Left colon (tissue), 2 donors: ENCODE measurements around the gene PLCB2. TPM values are rescaled to one million over a fixed set of nuclear protein-coding genes. Genes with fewer than 3 reads are reported as not detected.

Experiments used
- ATAC-seq: fragments of 200-7000 bp; cut with Tn5 transposase; one replicate; pipeline ENCODE4 v1.9.1; 2020; ENCODE audit warnings: mild to moderate bottlenecking, moderate library complexity
- DNase-seq, 2 donors: peaks; one replicate each; pipeline ENCODE4 v3.0.0-alpha.2; 2020
- intact Hi-C, 2 donors: fragments of 100-400 bp; cut with DNase I in 1 of 2; cut with micrococcal nuclease in 1 of 2; formaldehyde crosslinking; loops; one replicate each; pipeline versions ENCODE4 v1.11.2 to v1.14.0; 2022; cut with DNase I, micrococcal nuclease
- total RNA-seq, 2 donors: library from RNA; stranded (reverse); fragmentation: NEBNext Ultra II Directional; extraction: Animal tissue kit (Norgen Biotek cat#: 25700); gene quantifications; one replicate each; pipeline ENCODE4 v1.2.1, GENCODE V29; 2021
- donor health status: DM: no; HTN: no; CAD: no.
- donor health status: DM: yes; HTN: yes; CAD: no.

The PLCB2 gene
- total RNA-seq, 2 donors from 2014 or later = 6.0 to 11.2 TPM

DNA sequence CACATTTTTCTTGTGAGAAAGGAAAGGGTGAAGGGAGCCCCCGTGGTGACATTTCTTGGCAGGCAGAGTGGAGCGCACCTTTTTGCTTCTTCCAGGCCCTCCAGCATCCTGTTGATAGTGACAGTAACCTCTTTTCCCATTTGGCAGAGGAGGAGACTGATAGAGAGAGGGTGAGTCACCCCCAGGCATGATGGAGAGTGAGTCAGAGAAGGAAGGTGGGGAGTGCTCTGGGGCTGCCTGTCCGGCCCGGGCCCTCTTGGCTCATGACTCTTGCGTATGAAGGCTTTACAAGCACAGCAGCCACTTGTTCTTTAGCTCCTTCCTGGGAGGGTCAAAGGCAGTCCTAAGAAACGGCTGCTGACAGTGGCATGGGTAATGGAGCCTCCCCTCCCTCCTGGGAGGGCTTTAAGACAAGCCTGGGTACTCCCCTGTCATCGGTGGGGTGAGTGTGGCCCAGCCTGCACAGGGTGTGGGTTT is 40.9 kb downstream of the PLCB2 start:
- intact Hi-C loops = no loop called here
- ATAC-seq (peak; percentile 24), DNase-seq (no peak)

DNA sequence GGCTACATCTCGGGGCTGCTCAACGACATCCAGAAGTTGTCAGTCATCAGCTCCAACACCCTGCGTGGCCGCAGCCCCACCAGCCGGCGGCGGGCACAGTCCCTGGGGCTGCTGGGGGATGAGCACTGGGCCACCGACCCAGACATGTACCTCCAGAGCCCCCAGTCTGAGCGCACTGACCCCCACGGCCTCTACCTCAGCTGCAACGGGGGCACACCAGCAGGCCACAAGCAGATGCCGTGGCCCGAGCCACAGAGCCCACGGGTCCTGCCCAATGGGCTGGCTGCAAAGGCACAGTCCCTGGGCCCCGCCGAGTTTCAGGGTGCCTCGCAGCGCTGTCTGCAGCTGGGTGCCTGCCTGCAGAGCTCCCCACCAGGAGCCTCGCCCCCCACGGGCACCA is 41.9 kb downstream of the PLCB2 start:
- ATAC-seq = no peak
- DNase-seq = no peak
- intact Hi-C loops = no loop called here

DNA sequence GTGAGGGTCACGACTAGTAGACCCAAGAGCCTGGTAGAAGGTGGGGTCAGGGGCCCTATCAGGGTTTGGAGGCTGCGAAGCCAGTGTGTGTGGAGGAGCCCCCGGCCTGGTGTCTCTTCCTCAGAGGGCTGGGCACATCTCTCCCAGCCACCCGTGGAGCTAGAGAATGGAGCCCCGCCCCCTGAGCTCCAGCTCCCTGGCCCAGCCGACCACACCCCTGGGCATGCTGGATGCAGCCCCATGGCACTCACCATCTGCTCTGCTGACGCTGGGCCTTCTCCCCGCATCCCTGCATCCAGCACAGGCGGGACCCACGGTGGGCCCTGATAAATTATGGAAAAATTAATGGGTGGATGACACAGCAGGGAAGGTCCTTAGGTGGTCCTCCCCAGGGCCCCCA is 42.4 kb downstream of the PLCB2 start:
- ATAC-seq (peak; percentile 35), DNase-seq (peak in 1 of 2 donors; percentile 44)
- intact Hi-C loops = no loop called here

DNA sequence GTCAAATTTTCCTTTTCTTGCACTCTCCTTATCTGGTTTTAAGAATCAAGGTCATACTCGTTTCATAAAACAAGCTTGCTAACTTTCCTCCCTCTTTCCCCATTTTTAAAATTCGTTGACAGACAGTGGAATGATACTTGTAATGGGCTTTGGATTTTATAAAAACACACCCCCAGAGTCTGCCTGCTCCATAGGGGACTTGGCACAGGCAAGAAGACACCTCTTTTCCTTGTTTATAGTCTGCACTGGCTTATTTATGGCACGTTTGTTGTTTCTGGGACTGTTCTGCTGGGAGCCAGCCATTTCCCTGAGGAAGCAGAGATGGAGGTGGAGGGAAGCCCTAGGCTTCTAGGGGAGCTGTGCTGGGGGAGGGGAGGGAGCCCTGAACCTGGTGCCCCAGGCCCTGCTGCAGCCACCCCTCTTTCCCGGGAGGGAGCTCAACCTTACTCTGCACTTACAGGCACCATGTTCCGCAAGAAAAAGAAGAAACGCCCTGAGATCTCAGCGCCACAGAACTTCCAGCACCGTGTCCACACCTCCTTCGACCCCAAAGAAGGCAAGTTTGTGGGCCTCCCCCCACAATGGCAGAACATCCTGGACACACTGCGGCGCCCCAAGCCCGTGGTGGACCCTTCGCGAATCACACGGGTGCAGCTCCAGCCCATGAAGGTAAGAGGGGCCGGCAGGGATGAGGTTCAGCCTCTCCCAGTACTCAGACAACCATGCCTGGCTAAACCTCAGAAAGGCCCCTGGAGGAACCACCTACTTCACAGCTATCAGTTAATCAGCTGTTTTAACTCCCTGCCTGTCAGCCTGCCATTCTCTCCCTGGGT is 43.2 kb downstream of the PLCB2 start:
- no peak for DNase-seq
- intact Hi-C loops = no loop called here
- peak; percentile 62 for ATAC-seq

DNA sequence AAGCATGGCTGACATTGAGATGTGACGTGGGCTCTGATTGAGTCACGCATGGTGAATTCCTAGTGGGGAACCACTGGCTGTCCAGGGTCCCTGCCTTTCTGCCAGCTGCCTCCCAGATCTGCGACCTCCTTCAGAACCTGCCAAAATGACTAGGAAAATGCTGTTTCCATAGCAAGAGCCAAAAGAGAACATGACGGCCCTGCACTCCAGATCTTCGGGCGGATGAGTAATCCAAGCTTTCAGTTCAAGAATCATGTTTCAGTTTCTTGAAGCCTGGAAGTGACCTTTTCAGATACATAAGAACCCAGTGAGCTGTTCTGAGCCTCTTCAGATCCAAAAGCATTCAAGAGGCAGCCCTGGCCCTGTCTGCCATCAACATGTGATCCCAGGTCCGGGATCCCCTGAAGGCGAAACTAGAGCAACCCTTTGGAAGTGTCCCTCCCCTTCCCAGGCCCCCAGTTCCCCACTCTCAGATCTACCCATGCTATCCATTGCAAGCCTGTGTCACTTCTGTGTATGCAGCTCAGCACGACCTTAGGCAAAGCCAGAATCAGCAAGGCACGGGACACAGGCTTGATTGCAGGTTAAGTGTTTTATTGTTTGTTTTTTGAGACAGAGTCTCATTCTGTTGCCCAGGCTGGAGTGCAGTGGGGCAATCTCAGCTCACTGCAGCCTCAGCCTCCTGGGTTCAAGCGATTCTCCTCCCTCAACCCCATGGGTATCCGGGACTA is 44.5 kb downstream of the PLCB2 start:
- DNase-seq = no peak
- peak; percentile 90 for ATAC-seq
- intact Hi-C loops = no loop called here

DNA sequence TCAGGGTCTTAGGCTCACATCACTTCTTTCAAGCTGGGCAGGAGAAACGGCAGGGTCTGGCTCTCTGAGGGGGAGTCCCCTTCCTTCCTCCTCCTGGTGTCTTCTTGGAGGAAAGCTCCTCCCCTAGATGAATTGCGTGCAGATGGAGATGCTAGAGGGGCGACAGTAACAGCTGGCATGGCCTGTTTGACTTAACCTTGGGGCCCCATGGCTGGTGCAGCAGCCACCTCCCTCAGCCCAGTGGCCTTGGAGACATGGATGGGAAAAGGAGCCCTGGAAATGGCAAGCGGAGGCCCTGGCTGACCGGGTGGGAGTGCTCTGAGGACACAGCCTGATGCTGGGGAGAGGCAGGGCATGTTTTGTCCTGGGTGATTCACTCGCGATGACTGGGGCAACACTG is 48.7 kb downstream of the PLCB2 start:
- intact Hi-C loops = no loop called here
- no peak for DNase-seq
- ATAC-seq = no peak

DNA sequence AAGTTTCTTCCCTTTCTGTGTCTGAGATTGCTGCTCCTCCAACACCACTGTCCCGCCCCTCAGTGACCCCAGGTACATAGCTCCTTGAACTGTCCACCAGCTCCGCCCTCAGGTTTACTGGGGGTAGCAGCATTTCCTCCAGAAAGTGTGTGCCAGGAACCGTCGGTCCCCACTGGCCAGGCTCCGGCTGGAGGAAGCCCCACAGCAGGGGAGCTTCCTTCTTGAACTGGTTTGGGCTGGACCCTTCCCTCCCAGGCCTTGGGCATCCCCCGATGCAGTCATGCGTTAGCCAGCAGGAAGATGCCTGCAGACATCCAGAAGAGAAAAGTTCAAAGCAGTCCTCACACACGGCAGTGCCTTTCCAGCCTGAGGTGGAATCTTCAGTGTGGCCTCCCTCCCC is 49.2 kb downstream of the PLCB2 start:
- intact Hi-C loops = no loop called here
- DNase-seq (no peak), ATAC-seq (no peak)

DNA sequence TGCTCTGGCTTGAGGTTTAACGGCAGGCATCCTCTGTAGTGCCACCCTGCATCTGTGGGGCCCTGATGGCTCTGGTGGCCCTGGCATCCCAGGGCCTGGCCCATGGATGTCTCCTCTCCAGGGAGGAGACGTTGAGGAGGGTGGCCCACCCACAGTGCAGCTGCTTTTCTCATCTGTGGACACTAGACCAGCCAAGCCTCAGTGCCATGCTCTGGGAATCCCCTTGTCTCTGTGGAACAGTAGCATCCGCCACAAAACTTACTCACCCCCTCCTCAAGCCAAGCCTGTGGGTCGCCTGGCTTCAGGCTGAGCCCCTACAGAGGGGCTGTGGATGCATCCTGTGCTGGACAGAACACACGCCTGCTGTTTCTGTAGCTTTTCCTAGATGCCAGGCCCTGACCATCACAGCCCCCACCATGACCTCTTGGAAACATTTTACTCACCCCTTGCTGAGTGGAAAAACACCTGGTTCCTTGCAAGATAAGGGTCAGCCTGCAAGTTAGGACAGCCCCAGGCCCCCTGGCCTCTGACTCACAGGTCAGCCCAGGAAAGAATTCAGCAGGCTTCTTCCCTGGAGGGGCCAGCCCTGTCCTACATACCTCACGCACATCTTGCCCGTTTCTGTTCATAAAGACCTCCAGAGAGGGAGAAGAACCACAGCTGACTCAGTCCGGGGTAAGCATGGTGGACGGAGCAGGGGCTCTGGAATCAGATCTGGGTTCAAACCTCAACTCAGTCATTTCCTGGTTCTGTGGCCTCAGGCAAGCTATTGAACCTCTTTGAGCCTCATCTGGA is 49.9 kb downstream of the PLCB2 start:
- no peak for ATAC-seq
- intact Hi-C loops = no loop called here
- no peak for DNase-seq

DNA sequence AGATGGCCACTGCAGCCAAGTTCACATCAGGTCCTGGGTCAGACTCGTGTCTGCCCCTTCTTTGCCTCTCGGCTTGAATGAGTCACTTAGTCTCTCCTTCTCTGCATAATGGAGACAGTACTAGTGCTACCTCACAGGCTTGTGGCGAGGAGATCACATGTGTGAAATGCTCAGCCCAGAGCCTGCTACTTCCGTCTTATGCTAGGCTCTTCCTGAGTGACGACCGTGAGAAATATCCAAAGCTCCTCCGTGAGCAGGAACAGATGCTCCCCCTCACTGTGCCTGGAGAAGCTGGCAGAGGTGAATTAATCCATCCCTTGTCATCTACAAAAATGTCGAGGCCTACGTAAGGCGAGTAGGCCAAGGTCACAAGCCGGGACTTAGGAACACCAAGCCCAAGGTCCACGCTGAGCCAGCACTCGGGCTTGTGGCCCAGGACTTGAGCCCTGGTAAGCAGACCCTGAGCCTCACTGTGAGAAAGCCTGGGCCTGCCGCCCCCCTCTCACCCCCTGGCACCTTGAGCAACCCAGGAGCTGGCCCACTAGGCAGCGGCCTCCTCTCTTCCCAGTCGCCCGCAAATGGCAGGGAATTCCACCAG is 51.0 kb downstream of the PLCB2 start:
- intact Hi-C loops = no loop called here
- DNase-seq = no peak
- ATAC-seq = no peak

DNA sequence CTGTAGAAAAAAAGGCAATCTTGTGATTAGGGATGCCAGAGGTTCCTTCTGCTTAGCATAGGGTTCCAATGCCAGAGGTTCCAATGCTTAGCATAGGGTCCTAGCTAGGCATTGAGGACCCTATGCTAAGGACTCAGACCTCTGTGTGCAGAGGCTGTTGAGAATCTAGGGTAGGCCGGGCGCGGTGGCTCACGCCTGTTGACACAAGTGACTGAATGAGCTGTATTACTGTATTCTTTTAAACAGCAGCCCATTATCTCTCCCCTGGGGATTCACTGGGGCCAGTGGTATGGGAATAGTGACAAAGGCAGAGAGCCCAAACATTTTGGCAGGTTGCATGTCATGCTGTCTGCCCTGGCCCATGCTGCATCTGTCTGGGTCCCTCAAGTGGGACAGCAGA is 52.7 kb downstream of the PLCB2 start:
- ATAC-seq = peak; percentile 25
- peak in 1 of 2 donors; percentile 44 for DNase-seq
- intact Hi-C loops = no loop called here

DNA sequence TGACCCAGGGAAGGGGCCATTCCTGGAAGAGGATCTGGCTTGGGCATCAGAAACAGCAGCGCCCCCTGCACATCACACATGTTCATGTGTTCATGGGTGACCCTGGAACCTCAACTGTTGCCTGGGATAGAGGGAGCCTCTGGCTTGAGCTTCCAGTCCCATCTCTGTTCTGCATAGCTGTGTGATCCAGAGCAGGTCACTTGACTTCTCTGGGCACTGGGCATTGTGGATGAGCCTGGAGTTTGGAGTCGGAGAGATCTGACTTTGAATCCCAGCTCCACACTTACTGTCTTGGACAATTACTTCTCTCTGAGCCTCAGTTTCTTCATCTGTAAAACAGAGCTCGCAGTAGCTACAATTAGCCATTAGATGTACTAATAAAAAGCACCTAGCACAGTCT is 53.3 kb downstream of the PLCB2 start:
- intact Hi-C loops = no loop called here
- DNase-seq (no peak), ATAC-seq (no peak)

DNA sequence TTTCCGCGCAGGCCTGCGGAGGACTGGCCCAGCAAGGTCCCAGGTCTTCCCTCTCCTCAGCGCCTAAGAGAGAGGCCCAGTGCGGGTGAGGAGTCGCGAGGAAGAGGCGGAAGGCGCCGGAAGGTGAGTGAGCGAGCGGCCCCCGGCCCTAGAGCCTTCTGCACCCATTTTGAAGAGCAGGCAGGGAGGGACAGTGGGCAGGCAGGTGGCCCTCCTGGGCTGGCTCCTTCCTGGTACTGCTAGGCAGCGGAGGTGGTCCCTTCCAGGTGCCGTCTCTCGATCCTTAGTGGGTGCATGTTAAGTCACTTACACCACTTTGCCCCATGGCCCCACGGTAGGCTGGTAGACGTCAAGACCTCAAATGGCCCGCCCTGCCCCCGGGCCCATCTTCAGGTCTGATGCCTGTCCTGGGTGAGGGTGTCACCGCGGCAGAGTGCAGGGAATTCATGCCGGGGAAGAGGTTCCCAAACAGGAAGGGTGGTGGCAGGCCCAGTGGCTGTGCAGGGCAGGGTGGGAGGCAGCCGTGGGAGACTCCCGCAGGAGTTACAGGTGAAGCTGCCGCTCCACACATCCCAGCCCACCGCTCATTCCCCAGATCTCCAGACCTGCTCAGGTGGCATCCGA is 54.5 kb downstream of the PLCB2 start:
- intact Hi-C loops = no loop called here
- no peak for ATAC-seq
- no peak for DNase-seq

DNA sequence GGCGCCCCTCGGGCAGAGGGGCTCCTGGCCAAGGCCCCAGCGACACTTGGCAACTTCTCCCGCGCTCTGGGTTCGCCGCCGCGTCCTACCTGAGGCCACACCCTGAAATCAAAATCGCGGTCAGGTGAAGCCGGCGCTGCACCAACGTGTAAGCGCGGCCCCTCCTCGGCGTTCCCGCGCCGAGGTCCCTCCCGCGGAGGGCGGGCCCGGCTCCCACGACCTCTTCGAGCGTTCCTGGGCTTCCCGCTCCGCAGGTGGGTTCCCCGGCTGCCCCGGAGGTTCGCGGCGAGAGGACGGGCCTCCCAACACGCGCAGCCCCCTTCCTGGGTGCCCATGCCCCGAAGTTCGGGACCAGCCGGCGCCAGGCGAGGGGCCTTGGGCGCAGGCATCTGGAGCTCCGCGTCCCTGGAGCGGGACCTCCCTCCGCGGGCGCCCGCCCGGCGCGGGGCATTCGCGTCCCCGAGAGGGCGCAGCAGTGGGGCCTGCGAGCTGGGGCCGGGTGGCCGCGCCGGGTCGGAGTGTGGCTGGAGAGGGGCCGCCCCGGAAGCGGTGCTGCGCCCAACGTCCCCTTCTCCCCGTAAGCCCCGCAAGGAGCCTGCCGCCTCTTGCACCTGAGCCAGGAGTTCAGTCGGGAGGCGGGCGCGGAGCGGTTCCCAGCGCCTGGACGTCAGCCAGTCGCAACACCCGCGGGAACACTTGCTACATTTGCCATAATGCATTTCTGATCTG is 55.1 kb downstream of the PLCB2 start:
- peak; percentile 59 to 62 for DNase-seq
- intact Hi-C loops = no loop called here
- ATAC-seq = peak; percentile 84

DNA sequence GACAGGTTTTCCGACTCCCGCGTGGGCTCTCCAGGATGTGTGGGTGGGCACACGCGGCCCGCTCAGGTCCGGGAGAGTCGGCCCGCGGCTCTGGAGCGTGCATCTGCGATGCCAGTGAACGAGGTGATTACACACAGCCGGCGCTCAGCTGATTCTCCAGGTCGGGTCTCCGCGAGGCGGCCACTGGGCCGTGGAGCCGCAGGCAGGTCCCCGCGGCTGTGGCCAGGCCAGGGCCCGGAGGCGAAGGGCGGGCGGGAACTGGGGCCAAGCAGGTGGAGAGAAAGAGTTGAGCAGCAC is 55.6 kb downstream of the PLCB2 start:
- intact Hi-C loops = no loop called here
- ATAC-seq (peak; percentile 16), DNase-seq (no peak)

DNA sequence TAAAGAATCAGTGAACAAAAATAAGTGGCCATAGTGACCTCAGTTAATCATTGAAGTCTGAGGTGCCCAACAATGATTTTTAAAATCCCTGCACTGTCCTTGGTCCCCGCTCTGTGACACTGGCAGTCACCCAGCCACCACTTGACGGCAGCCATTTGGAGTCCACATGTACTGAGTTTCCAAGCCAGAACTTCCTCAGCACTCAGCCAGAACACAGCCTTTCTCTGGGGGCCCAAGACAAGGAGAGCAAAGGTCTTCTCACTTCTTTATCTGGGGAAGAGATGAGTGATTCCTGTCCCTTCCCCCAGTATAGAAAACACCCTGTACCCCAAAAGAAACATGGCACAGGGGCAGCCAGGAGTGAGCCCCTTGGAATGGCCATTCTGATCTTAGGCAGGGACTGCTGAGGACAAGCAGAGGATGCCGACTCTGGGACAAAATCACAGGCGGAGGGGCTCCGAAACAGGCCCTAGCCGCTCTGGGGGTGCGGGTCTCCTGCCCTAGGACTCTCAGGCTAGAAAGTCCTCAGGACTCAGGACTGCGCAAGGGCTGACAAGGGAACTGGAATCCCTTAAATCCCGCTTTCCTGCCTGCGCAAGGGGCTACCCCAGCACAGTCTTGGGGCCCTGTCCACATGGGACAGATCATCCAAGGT is 56.1 kb downstream of the PLCB2 start:
- no peak for ATAC-seq
- intact Hi-C loops = no loop called here
- DNase-seq = no peak

DNA sequence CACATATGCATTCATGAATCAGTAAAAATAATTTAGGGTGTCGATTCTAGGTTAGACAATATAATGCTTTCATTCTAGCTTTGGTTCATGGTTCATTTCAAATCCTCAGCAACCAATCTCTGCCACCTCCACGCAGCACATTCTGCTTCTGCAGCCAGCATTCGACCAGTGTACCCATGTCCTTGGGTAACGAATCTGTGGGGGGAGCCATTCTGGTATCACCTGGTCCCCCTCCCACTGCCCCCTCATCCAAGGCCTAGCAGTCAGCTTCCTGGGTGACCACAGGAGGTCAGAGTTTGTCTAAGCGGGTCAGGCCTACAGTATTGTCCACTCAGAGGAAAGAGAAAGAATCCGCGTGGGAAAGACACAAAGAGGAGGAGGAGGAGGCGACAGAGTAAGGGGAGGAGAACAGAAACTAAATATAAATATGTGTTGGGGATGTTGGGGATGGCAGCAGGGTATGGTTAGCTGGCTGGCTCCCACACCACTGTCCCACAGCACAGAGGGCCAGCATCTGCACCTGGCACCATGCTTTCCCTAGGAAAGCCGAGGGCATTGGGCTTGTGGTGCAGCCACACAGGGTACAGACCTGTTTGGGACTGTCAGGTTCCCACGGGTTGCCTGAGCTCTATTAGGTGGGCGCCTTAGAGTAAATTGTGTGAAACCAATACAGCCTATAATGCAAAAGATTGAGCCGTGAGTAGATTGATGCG is 56.8 kb downstream of the PLCB2 start:
- ATAC-seq = no peak
- intact Hi-C loops = no loop called here
- DNase-seq = peak in 1 of 2 donors; percentile 19

DNA sequence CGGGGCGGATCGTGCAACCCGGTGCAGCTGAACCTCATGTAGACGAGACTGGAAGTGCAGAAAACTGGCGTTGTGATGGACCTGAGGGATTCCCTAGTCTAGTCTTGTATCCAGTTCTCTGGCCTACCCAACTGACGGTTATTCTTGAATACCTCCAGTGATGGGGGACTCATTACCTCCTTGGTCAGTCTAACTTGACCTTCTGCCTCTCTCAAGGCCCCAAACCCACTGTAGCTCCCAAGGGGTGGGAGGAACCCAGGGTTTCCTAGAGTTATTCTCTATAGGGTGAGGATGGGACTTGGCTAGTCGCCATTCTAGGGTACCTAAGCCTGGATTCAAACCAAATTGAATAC is 57.5 kb downstream of the PLCB2 start:
- intact Hi-C loops = no loop called here
- DNase-seq = peak in 1 of 2 donors; percentile 14

More for the DNA sequence above, 57.5 kb downstream of the PLCB2 start:
- no peak for ATAC-seq
